GM21737 (cell line): ENCODE measurements around the gene PPARD.

Experiments used
- ATAC-seq: cut with Tn5 transposase; IDR thresholded peaks from one replicate; pipeline ENCODE4 v1.9.1; 2021; ENCODE audit warnings: mild to moderate bottlenecking, moderate library complexity; ENCODE audit not compliant: unreplicated experiment

Gene PPARD

DNA sequence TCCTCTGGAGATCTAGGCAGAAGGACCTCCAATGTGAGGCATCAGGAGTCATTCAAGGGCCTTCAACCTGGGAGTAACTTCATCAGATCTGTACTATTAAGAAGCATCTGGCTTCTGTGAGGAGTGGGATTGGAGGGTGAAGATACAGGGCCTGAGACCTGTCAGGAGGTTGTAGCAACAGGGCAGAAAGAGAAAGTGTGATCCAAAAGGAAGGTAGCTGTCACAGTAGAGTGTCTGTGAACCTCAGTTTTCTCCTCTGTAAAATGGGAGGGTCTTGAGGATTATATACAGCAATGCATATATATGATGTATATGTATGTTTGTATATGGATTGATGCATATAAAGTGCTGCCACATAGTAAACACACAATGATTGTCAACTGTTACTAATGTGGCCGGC, 123.3 kb downstream of the PPARD start:
- ATAC-seq, result no peak

DNA sequence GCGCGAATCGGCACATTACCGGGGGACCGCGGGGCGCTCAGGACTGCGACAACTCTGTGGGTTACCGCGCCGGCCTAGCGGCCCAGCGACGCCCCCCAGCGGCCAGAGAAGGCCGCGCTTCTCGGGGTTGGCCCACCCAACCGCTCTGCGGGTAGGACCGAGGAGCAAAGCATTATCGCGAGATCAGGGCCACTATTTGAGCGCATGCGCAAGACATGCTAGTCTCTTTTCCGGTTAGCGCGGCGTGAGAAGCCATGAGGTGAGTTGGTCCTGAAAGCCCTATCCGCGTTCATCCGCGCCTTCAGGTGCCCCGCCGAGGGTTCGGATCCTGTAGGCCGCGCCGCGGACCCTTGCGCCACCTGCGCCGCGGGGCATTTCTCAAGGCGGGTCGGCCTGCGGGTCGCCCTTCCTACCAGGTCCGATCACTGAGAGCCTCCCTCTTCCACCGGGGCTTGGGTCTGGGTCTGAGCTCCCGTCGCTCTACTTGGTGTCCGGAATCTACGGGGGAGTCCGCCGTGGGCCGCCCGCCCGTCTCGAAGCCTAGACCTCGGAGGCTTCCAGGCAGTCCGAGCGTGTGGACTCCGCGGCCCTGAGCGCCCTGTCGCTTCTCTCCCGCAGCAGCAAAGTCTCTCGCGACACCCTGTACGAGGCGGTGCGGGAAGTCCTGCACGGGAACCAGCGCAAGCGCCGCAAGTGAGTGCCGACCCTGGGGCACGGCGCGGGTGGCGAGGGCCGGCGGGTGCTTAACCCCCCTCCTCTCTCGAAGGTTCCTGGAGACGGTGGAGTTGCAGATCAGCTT, 126.0 kb downstream of the PPARD start, which contains the start of gene RPL10A:
RPL10A (plus strand) TSS at position 221 of the 799 bp plus-strand sequence; CDS start at position 255, 34 bp downstream.
- peak; percentile 85 for ATAC-seq

DNA sequence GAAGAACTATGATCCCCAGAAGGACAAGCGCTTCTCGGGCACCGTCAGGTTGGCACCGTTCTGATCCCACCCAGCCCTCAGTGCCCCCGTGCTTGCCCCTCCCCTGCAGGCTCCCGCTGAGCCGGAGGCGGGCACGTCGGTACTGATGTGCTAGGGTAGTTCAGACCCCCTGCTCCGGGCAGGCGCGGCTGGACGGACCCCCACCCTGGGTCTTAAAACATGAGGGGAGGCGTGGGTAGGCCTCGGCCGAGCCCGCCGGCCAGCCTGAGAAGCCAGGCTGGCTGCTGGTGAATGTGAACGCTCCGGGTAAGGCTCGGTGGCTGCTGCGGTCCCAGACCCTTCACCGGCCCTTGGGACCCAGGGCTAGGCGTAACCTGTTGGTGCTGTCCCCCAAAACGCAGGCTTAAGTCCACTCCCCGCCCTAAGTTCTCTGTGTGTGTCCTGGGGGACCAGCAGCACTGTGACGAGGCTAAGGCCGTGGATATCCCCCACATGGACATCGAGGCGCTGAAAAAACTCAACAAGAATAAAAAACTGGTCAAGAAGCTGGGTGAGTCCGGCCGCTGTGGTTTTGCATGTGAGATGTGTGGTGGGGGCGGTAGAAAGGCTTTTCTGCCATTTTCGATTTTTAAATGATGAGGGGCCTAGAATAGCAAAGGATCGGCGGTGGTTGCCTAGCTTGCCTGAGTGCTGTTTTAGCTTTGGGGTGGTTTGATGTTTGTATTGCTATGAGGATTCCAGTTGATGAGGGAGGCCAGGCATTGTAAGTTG, 126.8 kb downstream of the PPARD start:
- no peak for ATAC-seq

DNA sequence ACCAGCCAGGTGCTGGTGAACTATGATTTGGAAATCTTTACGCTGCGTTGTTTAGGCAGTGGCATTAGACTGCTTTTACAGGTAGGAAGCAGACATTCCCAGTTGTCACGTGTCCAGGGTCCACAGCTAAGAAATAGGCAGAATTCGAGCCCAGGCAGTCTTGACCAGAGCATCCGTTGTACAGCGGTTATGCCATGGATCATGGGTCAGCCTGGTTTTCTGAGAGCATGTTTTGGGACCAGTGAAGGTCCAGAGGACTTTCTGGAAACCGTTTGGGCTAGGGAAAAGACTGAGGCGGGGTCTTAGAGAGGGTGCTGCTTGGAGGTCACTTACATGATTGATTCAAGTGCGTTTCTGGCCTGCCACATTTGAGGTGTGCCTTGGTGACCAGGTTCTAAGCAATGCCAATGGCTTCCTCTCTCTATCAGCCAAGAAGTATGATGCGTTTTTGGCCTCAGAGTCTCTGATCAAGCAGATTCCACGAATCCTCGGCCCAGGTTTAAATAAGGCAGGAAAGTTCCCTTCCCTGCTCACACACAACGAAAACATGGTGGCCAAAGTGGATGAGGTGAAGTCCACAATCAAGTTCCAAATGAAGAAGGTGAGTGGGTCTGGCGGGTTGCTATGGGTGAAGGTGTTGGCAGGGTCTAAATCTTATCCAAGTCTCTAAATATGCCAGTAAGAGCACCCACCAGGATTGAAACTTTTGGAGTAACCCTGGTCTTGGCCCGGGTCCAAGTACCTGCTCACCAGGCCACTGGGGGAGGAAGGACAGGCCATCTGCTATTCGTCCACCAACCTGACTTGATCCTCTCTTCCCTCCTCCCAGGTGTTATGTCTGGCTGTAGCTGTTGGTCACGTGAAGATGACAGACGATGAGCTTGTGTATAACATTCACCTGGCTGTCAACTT, 127.6 kb downstream of the PPARD start:
- ATAC-seq, result no peak

DNA sequence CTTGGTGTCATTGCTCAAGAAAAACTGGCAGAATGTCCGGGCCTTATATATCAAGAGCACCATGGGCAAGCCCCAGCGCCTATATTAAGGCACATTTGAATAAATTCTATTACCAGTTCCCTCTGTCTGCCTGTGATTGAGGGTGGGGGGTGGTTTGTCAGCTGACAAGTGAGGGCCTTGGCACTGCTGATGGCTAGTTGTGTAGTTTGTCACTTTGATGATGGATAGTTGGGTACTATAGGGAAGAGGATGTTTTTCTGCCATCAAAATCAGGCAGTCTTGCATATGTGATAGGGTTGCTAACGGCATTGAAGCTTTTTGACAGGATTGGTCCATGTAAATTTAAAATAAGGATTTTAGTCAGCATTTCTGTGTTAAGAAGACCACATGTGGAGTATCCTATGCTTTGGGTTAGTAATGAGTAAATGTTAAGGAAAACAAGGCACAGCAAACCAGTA, 128.3 kb downstream of the PPARD start:
- ATAC-seq, result no peak

DNA sequence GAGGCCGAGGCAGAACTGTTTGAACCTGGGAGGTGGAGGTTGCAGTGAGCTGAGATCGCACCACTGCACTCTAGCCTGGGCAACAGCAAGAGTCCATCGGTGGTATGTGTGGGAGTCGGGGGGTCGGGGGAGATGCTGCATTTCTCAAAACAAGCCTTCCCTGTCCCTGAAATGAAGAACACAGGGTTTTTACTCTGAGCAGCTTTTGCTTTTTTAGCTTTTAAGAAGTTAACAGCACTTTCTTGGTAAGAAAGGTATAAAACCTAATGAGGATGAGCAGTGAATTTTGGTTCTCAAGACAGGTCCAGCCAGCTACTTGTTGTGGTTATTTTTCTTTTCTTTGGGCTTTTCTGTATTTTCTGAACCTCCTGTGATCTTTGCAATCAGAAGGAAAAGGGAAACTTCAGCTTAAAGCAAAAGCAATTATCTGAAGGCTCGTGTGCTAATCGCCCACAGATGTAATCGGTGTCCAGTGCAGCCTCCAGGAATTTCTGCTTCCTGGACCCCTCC, 129.5 kb downstream of the PPARD start:
- no peak for ATAC-seq

DNA sequence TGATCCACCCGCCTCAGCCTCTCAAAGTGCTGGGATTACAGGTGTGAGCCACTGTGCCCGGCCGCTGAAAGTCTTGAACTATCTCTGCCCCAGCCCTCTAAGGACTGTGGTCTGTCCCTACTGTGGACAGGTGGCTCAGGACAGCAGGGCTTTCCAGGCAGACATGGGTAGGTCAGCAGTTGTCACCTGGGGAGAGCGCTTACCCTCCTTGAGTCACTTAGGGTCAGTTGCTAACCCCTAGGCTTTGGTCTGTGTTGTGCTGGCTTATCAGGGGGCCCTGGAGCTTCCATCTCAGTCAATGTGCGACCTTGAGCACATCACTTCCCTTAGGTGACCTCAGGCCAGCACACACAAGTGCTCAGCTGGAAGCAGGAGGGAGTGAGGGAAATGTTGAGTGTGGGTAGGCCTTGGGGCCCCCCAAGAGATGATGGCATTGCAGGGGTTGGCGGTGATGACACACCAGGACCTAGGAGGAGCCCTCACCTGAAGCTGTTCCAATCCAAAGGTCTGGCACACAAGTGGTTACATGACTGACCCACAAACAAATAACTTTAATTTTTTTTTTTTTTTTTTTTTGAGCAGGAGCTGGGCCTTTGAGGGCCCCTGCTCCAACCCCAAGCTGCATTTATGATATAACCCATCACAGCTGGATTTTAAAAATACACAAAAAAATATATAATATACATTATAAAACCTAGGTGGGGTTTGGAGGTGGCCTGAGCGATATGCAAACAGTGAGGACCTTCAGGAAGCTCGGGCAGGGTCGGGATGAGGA, 130.9 kb downstream of the PPARD start:
- ATAC-seq, result no peak

DNA sequence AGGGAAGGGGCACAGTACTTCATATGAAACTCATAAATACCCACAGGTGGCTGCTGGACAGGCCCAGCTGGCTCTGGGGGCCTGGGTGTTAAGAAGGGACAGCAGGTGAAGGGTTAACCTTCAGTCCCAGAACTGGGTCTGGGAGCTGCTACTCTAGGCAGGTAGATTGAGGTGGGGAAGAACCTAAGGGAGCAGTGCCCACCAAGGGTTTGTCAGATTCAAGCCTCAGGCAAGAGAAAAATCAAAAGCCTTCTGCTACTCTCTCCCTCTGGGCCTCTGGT, 131.4 kb downstream of the PPARD start:
- ATAC-seq, result no peak

DNA sequence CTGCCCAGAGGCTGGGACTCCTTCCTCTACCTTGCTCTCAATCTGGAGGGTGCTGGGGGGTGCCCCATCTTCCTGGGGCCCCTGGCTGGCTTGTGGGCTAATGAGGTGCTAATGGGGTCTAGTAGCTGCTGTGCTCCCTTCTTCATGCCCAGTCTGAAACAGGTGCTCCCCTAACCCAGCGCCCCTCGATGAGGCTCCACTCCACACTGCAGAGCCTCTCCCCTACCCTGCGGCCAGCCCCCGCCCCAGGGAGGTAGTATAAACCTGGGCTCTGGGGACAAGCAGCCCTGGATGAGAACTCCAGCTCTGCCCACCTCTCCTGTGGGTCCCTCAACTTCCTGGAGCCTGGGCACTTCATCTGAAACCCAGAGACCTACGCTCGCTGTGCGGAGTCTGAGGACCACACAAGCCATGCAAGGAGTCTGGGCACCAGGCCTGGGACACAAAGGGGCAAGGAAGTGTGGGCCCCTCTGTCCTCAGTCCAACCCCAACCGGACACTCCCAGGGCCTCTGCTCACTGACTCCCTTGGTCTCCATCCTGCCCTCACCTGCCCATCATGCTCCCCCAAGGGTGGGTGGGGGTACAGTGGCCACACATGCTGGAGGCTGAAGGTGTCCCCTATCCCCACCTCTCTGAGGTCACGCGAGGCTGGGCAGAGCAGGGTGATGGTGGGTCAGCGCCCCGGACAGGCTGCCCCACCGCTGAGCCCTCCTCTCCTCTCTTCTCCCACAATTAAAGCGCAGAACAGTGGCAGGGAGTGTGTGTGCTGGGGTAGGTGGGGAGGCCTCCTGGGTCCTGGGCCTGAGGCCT, 132.0 kb downstream of the PPARD start:
- no peak for ATAC-seq

DNA sequence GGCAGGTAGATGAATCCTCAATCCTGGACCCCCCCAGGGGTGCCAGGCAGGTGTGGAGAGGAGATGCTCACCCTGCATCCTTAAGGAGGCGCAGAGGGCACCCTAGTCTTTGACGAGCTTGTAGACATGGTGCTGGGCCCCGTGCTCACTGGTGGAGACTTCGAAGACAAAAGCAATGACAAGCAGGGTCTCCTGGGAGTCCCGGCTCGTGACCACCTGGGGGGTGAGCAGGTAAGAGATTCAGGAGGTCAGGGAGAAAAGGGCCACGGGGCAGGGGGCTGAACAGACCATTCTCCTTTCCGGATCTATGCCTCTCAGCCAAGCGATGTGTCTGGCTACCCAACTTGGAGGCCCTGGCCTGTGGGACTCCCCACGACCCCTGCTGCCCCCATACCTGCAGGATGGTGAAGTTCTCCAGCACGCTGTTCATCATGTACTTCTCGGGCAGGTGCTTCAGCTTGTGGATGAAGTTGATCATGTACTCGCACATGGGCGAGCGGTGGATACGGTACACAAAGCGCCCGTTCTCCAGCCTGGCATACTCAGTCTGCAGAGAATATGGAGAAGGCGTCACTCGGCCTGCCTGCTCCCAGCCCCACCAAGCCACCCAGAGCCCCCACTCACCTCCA, 132.7 kb downstream of the PPARD start:
- no peak for ATAC-seq

DNA sequence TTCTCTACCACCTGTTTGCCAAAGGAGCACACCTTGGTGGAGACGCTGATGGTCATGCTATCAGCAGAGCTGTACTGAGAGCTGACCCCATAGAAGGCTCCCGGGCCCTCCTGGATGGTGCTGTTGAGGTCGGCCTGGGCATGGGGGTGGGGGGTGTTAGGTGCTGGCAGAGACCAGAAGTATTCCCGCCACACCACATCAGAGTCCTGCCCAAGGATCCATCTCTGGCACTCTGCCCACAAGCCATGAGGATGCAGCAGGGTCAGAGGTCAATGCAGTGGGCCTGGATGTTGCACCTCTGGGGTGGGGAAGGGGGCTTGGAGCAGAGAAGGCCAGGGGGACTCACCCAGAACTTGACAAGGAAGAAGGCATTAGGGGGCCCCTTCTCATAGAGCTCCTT, 133.2 kb downstream of the PPARD start:
- no peak for ATAC-seq

DNA sequence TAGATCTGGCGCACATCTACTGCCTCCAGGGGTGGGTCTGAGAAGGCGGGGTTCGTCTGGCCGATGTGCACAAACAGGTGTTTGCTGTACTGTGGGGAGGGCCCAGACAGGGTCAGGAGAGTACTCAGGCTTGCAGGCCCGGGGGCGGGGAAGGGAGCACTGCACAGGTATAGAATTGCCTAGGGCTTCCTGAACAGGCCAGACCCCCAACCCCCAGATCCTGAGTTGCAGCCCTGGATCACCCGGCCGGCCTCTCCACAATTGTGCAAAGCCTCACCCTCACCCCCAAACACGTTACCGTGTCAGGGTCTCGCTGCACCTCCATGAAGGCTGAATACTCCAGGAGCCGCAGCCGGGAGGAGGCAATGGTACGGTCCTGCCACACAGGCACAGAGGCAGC, 133.6 kb downstream of the PPARD start:
- no peak for ATAC-seq

DNA sequence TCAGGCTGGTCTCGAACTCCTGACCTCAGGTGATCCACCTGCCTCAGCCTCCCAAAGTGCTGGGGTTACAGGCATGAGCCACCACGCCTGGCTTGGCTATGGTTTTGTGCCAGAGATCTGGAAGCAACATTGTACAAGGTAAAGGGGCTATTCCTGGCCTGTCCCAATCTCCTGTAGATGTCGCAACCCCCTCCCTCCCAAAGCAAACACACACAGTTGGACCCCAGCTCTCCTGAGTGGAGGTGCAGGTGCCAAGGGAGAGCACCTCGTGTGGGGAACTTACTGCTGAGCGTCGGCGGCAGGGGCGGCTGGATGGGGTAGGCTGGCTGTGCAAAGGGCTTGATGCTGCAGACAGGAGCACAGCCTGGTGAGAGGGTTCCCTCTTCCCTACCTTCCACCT, 134.7 kb downstream of the PPARD start:
- no peak for ATAC-seq
